HG03175 (cell line): ENCODE data around the gene SERBP1.
"Not testable (repeated sequence)": the region's sequence is repeated elsewhere in the genome, so short reads cannot be mapped to it uniquely, and the experiment has no call there.

Experiments
- ATAC-seq: cut with Tn5 transposase; IDR thresholded peaks from one replicate; pipeline ENCODE4 v1.9.1; 2021; ENCODE audit warnings: mild to moderate bottlenecking, moderate library complexity; ENCODE audit not compliant: unreplicated experiment

The SERBP1 gene

GRCh38 chr1:67430358-67431155 is at the start of gene SERBP1:
Gene SERBP1, minus strand, starts transcription at chr1:67430402. Its CDS starts 102 bp downstream, at chr1:67430300.
- ATAC-seq, result peak; percentile 79

DNA sequence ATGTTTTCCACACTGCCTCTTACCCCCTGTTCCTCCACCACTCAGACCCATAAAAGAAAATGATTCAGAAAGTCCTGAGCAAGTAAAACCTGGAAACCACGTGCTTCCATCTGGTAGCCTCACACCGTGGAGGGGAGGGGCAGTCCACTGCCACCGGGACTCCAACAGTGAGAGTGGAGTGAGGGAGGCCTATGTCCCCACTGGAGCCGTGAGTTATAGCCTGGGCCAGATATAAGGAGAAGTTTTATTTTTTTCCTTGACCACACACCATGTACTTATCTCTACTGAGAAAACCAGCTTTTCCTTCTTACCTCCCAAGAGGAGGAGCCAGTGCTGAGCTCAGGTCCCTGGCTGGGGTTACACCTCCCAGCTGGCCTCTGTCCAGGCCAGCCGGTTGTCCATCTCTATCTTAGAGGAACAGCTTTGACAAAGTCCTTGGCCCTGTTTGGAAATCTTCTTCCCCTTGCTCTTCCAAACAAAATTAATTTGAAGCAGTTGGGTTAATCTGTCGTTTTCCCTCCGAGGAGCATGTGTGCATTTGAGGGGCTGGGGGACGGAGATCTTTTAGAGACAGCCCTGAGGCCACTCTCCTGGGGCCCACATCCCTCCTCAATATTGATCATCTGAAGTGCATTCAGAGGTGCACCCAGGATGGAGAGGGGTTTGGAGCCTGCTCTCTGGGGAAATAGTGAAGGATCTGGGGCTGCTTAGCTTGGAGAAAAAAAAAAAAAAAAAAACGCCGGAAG is 49.1 kb upstream of the SERBP1 start:
- no peak for ATAC-seq

DNA sequence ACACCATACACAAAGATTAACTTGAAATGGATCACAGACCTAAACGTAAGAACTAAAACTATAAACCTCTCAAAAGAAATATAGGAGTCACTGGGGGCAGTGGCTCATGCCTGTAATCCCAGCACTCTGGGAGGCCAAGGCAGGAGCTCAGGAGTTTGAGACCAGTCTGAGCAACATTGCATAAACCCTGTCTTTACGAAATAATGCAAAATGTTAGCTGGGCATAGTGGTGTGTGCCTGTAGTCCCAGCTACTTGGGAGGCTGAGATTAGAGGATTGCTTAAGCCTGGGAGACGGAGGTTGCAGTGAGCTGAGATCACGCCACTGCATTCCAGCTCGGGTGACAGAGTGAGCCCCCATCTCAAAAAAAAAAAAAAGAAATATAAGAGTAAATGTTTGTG is 46.7 kb upstream of the SERBP1 start:
- no peak for ATAC-seq

DNA sequence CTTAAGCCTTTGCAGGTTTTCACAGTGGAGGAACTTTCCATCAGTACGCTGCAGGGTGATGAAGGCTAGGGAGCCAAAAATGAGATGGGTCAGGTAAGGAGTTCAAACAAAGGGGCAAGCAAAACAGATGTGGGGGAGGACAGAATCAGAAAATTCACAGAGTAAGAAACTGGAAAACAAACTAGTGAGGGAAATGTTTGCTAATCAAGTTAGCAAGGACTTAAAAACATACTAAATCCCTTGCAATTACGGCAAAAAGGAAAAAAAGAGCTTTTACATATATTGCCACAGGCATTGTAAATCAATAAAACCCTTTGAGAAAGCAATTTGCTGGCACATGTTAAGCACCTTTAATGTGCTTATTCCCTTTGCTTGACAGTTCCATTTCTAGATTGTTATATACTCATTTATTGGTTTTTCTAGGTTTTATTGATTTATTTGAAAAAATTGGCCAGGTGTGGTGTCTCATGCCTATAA is 45.8 kb upstream of the SERBP1 start:
- ATAC-seq, result no peak

GRCh38 chr1:67472056-67472455 is 41.9 kb upstream of the SERBP1 start:
- ATAC-seq, result no peak

DNA sequence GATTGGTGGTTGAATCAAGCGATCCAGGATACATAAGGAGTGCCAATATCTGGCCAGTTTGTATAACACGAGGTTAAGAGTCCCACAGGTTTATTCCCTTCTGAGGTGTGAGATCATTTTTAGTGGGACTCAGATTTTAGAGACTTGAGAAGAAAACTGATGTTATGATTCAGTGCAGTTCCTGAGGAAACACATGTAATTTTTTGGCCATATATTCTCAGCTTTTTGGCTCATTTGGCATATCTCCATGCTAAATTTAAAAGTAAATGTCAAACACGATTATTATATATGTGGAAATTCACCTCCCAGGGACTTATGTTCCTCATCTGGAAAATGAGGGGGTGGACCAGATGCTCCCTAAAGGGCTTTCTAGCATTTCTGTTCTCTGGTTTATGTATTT is 39.2 kb upstream of the SERBP1 start:
- ATAC-seq, result no peak

GRCh38 chr1:67468066-67468718 is 38.0 kb upstream of the SERBP1 start:
- ATAC-seq, result no peak

DNA sequence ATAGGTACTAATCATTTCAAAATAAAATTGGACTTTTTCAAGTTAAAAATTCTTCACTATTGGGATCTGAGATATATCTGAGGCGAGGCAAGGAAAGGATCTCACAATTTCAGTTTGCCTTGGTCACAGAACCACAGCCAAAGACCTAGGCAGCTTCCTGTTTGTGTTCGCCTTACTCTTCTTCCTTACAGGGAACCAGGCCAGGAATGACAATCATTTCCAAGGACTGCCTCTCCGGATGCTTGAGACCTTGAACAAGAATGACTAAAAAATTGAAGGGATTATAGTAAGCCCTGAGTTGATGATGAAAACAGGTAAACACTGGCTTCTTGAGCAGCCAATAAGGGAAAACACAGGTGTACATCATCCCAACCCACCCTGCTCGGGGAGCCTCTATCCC is 35.2 kb upstream of the SERBP1 start:
- no peak for ATAC-seq

DNA sequence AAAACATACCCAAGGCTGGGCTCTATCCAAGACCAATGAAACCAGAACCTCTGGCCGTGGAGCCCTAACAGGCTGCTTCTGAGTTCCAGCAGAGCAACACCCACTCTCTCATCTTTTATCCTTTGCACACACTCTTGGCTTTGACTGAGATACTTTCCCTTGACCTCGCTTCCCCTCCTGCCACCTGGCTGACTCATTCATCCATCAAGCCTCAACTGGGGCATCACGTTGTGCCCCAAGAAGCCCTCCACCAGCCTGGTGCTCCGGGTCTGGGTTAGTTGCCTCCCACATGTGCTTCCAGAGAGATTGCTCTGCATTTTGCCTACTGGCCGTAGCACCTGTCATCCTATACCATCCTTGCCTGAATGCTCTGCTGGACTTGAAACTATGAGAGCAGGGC is 34.5 kb upstream of the SERBP1 start:
- ATAC-seq, result no peak

- no peak for ATAC-seq
Observed at GRCh38 chr1:67464058-67464457, 33.9 kb upstream of the SERBP1 start.

DNA sequence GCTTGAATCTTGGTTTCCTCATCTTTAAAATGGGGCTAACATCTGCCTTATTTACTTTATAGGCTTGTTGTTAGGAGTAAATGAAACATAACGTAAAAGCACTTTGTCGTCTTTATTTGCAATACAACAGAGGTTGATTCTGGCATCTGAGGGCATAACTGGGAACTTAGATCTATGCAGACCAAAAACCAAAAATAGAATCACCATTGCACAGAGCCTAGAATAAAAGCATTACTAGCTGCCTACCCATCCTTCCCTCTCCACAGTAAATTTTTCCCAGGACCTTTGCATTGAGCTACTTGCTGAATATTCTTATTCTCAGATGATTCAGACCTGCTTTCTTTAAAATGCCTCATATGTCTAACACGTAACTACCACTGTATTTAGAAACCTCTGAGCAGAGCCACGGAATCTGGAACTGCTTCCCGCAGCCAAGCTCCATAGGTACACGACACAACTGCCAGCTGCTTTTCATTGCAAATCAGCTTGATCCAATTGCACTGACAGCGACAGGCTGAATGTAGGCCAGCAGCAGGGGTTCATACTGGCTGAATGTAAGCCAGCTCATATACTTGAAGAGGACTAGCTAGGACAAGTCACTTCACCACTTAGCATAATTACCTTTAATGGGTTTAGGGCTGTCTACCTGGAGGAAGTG is 33.2 kb upstream of the SERBP1 start:
- ATAC-seq, result no peak

DNA sequence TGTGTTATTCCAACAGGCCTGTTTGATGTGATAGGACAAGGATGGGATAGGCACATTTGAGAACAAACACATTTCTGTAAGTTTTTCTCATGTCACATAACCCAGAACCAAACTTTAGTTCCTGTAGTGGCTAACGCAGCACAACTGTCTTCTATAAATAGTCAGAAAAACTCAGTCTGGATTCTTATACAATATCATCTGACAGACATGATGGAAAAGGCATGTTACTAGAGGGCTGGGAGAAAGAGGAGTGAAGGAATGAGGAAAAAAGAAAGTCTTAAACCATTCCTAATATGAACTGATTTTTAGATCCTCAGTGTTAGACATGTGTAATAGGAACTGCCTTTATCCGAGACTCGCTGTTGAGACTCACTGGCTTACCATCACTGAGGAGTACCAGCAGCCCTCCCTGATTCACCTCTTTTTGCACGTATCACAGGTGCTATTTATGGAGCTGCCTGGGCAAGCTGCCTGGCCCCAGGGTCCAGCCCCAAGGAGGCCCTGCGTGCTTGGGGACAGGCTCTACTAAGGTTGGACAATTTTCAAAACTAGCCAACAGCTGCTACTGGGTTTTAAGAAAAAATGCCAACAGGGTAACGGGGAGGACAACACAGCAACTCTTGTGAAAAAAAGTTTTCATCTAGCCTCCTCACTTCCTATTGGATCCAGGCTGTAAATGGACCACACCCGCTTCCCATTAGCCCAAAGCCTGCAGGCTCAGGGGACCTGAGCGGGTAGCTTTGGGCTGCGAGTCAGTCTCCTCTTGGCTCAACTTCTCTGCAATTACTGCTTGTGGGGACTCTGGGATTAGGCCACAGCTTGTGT is 30.7 kb upstream of the SERBP1 start:
- ATAC-seq, result no peak

GRCh38 chr1:67459068-67459467 is 28.9 kb upstream of the SERBP1 start:
- no peak for ATAC-seq

- no peak for ATAC-seq
Observed at GRCh38 chr1:67458663-67459062, 28.5 kb upstream of the SERBP1 start.

DNA sequence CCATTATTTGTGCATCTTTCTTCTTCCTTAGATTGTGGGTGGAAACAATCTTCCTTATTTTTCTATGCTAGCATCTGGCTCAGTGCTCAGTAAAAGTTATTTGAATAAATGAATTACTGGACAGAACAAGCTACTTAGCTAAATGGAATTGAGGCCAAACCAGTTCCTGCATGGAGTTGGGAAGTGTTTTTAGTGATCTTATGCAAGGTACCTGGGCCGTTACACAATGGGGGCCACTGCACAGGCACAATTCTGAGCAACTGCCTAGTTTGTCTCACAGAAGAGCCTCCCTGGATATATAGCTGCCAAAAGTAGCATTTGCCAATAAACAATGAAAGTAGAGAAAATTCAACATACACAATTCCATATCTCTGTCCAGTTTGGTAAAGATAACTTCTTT is 27.0 kb upstream of the SERBP1 start:
- no peak for ATAC-seq

DNA sequence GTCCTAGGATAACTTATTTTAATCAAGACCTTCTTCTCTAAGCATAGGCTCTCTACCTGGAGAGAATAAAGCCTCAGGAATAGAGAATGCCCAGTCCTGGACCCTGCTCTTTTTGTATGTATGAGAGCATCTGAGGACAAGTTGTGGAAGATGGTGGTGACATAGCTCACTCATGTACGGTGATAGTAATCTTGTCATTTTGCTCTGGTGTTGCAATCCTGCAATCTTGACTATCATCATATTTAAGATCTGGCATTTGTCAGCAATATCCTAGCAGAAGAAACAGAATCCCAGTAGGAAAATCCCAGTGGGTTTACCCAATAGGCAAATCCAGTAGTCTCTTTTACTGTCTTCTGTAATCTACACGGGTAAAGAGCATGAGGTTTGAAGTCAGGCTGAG is 21.6 kb upstream of the SERBP1 start:
- ATAC-seq, result no peak

DNA sequence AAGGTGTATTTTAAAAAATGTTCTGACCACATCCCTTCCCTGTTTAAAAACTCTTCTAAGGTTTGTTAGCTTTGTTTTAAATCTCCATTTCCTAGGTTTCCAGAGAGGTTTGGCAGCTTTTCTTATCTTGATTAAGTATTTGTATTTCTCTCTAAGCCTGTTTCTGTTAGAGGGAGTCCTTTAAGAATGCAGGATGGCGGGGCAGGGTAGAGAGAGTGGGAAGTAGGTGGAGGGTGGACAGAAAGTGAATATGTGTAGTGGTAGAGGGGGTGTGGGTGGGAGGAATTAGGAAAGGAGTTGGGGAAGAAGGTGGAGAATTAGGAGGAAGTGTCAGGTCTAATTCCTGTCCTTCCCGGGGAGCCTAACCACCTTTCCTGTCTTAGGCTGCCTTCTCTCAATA is 21.2 kb upstream of the SERBP1 start:
- no peak for ATAC-seq

DNA sequence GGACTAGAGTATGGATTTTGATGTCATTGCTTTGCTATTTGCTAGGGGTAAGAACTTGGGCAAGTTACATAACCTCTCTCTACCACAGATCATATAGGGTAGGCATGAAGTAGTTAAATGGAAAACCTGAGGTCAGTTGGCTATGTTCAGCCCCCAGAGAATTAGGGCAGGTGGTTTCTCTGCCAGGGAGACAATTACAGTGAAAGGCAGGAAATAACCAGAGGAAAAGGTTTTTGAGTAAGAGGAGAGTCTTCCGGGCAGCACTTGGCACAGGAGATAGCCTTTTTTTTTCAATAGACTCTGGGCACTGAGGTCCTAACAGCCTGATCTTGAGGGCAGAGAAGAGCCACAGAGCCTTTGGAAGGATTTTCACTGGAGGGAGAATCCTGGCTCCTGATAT is 16.7 kb upstream of the SERBP1 start:
- no peak for ATAC-seq

DNA sequence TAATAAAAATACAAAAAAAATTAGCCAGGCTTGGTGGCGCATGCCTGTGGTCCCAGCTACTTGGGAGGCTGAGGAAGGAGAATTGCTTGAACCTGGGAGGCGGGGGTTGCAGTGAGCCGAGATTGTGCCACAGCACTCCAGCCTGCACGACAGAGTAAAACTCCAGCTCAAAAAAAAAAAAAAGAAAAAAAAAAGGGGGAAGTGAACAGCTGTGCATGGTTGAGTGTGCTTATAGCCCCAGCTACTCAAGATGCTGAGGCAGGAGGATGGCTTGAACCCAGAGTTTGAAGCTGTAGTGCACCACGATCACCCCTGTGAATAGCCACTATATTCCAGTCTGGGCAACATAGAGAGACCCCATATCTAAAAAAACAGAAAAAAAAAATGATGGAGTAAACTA is 15.8 kb upstream of the SERBP1 start:
- ATAC-seq, result not testable (repeated sequence)

DNA sequence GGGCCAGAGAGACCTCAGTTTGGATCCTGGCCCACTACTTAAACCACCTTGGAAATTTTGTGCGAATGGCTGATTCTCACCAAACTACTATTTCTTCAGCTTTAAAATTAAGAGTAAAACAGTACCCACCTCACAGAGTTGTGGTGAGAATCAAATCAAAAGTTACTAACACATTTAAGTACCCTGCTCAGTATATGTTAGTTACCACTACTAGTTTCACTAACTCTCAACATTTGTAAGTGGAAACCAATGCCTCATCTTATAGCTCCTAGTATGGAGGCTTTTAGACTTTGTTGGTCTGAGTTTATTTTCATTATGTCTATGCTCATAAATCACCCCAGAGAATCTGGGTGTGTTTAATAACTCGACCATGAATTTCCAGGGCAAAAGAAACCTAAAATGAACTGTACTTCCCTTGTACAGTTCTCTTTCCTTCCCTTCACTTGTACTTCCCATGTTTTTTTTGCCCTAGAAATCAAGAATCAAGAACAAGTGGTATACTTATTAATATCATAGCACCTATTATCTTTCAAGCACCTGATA is 11.6 kb upstream of the SERBP1 start:
- ATAC-seq, result no peak
